ENCODE data around the gene ACSM2B. TPM values are rescaled to one million over a fixed set of nuclear protein-coding genes. Genes with fewer than 3 reads are reported as not detected.

Gene ACSM2B
- total RNA-seq, 3 donors from 2014 or later, result not detected

DNA sequence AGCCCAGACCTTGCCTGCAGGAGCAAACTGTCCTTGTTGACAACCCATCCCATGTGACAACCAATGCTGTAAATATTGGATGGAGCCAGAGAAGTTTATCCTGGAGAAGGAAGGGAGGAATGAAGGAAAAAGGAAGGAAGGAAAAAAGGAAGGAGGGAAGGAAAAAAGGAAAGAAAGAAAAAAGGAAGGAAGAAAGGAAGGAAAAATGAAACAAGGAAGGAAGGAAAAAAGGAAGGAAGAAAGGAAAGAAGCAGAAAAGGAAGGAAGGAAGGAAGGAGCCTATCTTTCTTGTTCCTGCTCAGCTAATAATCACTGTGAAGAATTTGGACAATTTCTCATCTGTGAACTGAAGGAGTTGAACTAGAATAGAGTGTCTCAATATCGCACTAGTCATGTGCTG, 56.1 kb downstream of the ACSM2B start:
- TF ChIP-seq, protein P1, sequence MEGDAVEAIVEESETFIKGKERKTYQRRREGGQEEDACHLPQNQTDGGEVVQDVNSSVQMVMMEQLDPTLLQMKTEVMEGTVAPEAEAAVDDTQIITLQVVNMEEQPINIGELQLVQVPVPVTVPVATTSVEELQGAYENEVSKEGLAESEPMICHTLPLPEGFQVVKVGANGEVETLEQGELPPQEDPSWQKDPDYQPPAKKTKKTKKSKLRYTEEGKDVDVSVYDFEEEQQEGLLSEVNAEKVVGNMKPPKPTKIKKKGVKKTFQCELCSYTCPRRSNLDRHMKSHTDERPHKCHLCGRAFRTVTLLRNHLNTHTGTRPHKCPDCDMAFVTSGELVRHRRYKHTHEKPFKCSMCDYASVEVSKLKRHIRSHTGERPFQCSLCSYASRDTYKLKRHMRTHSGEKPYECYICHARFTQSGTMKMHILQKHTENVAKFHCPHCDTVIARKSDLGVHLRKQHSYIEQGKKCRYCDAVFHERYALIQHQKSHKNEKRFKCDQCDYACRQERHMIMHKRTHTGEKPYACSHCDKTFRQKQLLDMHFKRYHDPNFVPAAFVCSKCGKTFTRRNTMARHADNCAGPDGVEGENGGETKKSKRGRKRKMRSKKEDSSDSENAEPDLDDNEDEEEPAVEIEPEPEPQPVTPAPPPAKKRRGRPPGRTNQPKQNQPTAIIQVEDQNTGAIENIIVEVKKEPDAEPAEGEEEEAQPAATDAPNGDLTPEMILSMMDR (IDR thresholded peaks at IDR 0.05), result no peak
- TF ChIP-seq POLR2A (IDR thresholded peaks at IDR 0.05), result no peak
- TF ChIP-seq POLR2AphosphoS5 (IDR thresholded peaks at IDR 0.05), result no peak
- intact Hi-C loops (cut with DNase I; ENCODE audit: low total_unique reads), result no loop called here
- no peaks in the 10 kb centered on the region for H3K27me3 ChIP-seq
- no peak overlapping the region for H3K27ac ChIP-seq
- H3K36me3 ChIP-seq, result no peaks in the 10 kb centered on the region
- no peaks in the 10 kb centered on the region for H3K4me1 ChIP-seq
- DNase-seq (ENCODE audit: low spot score in 2 of 2), result no peak
- no peaks in the 10 kb centered on the region for H3K9me3 ChIP-seq
- H3K4me3 ChIP-seq, result no peak overlapping the region

DNA sequence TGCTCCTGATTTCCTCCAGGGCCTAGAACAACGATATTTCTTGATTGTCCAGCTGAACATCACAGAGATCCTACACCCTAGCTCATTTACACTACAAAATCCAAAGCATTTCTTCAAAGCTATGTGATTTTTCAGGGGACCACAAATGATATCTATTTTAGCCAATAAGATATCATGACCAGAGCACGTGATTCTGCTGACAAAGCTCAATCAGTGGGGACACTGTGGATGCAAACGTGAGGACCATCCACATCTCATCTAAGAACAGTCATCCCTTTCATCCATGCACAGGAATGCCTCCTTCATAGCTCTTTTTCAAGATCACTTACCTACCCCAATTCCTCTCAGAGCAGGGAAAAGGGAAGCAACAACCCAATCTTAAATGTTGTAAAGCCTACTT, 56.9 kb downstream of the ACSM2B start:
- no peak overlapping the region for H3K27ac ChIP-seq
- H3K9me3 ChIP-seq, result no peaks in the 10 kb centered on the region
- no peak overlapping the region for H3K4me3 ChIP-seq
- H3K36me3 ChIP-seq, result no peaks in the 10 kb centered on the region
- intact Hi-C loops (cut with DNase I; ENCODE audit: low total_unique reads), result no loop called here
- H3K4me1 ChIP-seq, result no peaks in the 10 kb centered on the region
- no peaks in the 10 kb centered on the region for H3K27me3 ChIP-seq
- no peak for DNase-seq (ENCODE audit: low spot score in 2 of 2)
- no peak for TF ChIP-seq POLR2AphosphoS5 (IDR thresholded peaks at IDR 0.05)
- no peak for TF ChIP-seq POLR2A (IDR thresholded peaks at IDR 0.05)
- TF ChIP-seq, protein P1 (IDR thresholded peaks at IDR 0.05), result no peak

DNA sequence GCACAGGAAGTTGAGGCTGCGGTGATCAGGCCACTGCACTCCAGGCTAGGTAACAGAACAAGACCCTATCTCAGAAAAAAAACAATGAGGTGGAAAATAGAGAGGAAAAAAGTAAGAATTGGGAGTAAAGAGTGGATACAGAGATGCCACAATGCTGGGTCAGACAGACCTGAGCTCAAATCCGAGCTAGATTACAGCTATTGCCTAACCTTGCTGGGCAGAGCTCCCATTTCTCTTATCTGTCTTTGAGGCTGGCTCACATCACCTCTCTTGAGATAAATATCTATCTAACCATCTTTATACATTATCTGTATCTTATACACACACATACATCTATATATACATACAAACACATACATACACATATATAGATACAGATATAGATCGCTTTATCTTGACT, 59.0 kb downstream of the ACSM2B start:
- intact Hi-C loops (cut with DNase I; ENCODE audit: low total_unique reads), result no loop called here
- H3K4me1 ChIP-seq, result no peaks in the 10 kb centered on the region
- H3K27me3 ChIP-seq, result no peaks in the 10 kb centered on the region
- TF ChIP-seq POLR2A (IDR thresholded peaks at IDR 0.05), result no peak
- TF ChIP-seq POLR2AphosphoS5 (IDR thresholded peaks at IDR 0.05), result no peak
- TF ChIP-seq, protein P1 (IDR thresholded peaks at IDR 0.05), result no peak
- no peak for DNase-seq (ENCODE audit: low spot score in 2 of 2)
- H3K36me3 ChIP-seq, result no peaks in the 10 kb centered on the region
- H3K27ac ChIP-seq, result no peak overlapping the region
- H3K4me3 ChIP-seq, result no peak overlapping the region
- H3K9me3 ChIP-seq, result no peaks in the 10 kb centered on the region

DNA sequence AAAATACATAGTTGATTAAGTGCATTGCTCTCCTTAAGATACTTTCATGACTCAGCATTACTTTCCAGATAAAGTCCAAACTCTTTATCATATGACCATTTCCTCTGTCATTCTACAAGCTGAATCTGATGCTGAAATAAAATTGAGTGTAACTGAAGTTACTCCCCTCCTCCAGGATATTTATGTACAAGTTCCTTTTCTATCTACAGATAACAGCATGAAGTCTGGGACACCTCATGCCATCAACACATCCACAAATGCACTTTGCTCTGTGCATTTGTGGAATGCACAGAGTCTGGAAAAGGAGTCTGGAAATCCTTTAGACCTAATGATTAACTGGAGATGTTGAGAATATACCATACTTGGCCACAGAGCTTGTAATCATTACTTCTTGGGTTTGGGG, 60.5 kb downstream of the ACSM2B start:
- no peak overlapping the region for H3K4me3 ChIP-seq
- H3K27me3 ChIP-seq, result no peaks in the 10 kb centered on the region
- no peak overlapping the region for H3K27ac ChIP-seq
- intact Hi-C loops (cut with DNase I; ENCODE audit: low total_unique reads), result no loop called here
- no peaks in the 10 kb centered on the region for H3K4me1 ChIP-seq
- no peaks in the 10 kb centered on the region for H3K9me3 ChIP-seq
- DNase-seq (ENCODE audit: low spot score in 2 of 2), result no peak
- TF ChIP-seq, protein P1 (IDR thresholded peaks at IDR 0.05), result no peak
- TF ChIP-seq POLR2AphosphoS5 (IDR thresholded peaks at IDR 0.05) (no peak), POLR2A (IDR thresholded peaks at IDR 0.05) (no peak)
- H3K36me3 ChIP-seq, result no peaks in the 10 kb centered on the region

DNA sequence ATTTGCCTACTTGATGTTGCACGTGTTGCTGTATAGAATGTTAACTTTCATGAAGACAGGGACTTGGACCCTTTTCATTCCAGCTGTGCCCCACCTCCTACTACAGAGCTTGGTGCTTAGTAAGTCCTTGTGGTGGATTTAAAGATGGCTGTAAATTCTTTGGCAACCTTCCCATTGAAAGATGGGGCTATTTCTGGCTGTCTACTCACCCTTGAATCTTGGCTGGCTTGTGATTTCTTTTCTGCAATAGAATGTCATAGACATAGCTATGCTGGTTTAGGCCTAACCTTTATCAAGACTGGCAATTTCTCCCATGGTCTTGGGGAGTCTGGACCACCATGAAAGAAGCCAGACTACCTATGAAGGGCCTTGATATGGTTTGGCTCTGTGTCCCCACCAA, 65.8 kb downstream of the ACSM2B start:
- H3K9me3 ChIP-seq, result peaks cover 7 to 15% of the 10 kb centered on the region in 2 donors
- H3K4me1 ChIP-seq, result no peaks in the 10 kb centered on the region
- no peaks in the 10 kb centered on the region for H3K27me3 ChIP-seq
- no peak overlapping the region for H3K4me3 ChIP-seq
- intact Hi-C loops (cut with DNase I; ENCODE audit: low total_unique reads), result no loop called here
- no peak for DNase-seq (ENCODE audit: low spot score in 2 of 2)
- H3K27ac ChIP-seq, result no peak overlapping the region
- no peaks in the 10 kb centered on the region for H3K36me3 ChIP-seq
- no peak for TF ChIP-seq POLR2A (IDR thresholded peaks at IDR 0.05)
- TF ChIP-seq POLR2AphosphoS5 (IDR thresholded peaks at IDR 0.05), result no peak
- TF ChIP-seq, protein P1 (IDR thresholded peaks at IDR 0.05), result no peak
